Activated naive CD4-positive, alpha-beta T cell treated with anti-CD3 and anti-CD28 coated beads, Interleukin-2, amount 10 ng/mL, durations not matched to agents 7 days and 5 days (primary cell): ENCODE results near the gene OLR1.
"Not testable (repeated sequence)": the region's sequence is repeated elsewhere in the genome, so short reads cannot be mapped to it uniquely, and the experiment has no call there.

Source experiments
- CTCF ChIA-PET: fragments of 350-600 bp; sonication (Branson Sonifier 250); formaldehyde crosslinking; loops from one replicate; lab custom pipeline; 2021; ENCODE audit warnings: antibody characterized with exemption; lab: Charles Lee
- DNase-seq: peaks from one replicate; pipeline ENCODE4 v3.0.0-alpha.2; 2020
- H3K27ac Mint-ChIP-seq: one replicate; pipeline ENCODE4 v1.8.0; 2021; ENCODE audit warnings: mild to moderate bottlenecking, moderate library complexity, mixed read lengths
- H3K27me3 Mint-ChIP-seq: one replicate; pipeline ENCODE4 v1.8.0; 2021; ENCODE audit warnings: mild to moderate bottlenecking, mixed read lengths
- H3K36me3 Mint-ChIP-seq: one replicate; pipeline ENCODE4 v1.8.0; 2021; ENCODE audit warnings: mixed read lengths
- H3K4me1 Mint-ChIP-seq: one replicate; pipeline ENCODE4 v1.8.0; 2021; ENCODE audit warnings: mixed read lengths
- H3K4me3 Mint-ChIP-seq: one replicate; pipeline ENCODE4 v1.8.0; 2021; ENCODE audit warnings: mild to moderate bottlenecking, moderate library complexity, mixed read lengths
- H3K9me3 Mint-ChIP-seq: one replicate; pipeline ENCODE4 v1.8.0; 2021; ENCODE audit warnings: mixed read lengths

Gene OLR1

GRCh38 chr12:10171973-10172728, at the start of gene OLR1:
Gene OLR1, minus strand, starts transcription at chr12:10172132. Its CDS starts 55 bp downstream, at chr12:10172077.
- H3K27me3 Mint-ChIP-seq, result peaks cover 27% of the 10 kb centered on the region
- no peaks in the 10 kb centered on the region for H3K36me3 Mint-ChIP-seq
- CTCF ChIA-PET, result interaction anchor here (2.0 kb wide), 1 partner anchor 19 kb away, joined by 8 read pairs; no protein-coding TSS in a partner anchor
- no peak for DNase-seq
- no peaks in the 10 kb centered on the region for H3K4me1 Mint-ChIP-seq
- no peaks in the 10 kb centered on the region for H3K9me3 Mint-ChIP-seq
- no peak within 1 kb of the TSS for H3K27ac Mint-ChIP-seq
- no peak within 1 kb of the TSS for H3K4me3 Mint-ChIP-seq

GRCh38 chr12:10220398-10221077, 48.6 kb upstream of the OLR1 start:
- Mint-ChIP-seq H3K4me3 (no peak overlapping the region), H3K36me3 (peaks cover 19% of the 10 kb centered on the region), H3K4me1 (peaks cover 16% of the 10 kb centered on the region), H3K27ac (no peak overlapping the region), H3K27me3 (no peaks in the 10 kb centered on the region), H3K9me3 (no peaks in the 10 kb centered on the region)
- CTCF ChIA-PET, result no interaction called here
- DNase-seq, result no peak

GRCh38 chr12:10218021-10218420, 46.1 kb upstream of the OLR1 start:
- Mint-ChIP-seq H3K36me3 (peaks cover 14% of the 10 kb centered on the region), H3K9me3 (no peaks in the 10 kb centered on the region), H3K4me1 (peaks cover 29% of the 10 kb centered on the region), H3K27me3 (peaks cover 8% of the 10 kb centered on the region), H3K27ac (no peak overlapping the region), H3K4me3 (no peak overlapping the region)
- DNase-seq, result no peak
- CTCF ChIA-PET, result no interaction called here

DNA sequence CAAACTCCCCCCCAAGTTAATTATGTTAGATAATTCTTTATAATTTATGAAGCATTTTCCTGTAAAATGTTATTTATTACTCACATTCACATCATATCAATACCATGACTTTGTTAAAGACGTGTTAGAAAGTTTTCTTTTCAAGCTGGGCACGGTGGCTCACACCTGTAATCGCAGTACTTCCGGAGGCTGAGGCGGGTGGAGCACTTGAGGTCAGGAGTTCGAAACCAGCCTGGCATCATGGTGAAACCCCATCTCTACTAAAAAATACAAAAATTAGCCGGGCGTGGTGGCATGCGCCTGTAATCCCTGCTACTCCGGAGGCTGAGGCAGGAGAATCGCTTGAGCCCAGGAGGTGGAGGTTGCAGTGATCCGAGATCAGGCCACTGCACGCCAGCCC, 44.0 kb upstream of the OLR1 start:
- CTCF ChIA-PET, H3K27ac Mint-ChIP-seq, H3K36me3 Mint-ChIP-seq, H3K9me3 Mint-ChIP-seq, H3K4me3 Mint-ChIP-seq, DNase-seq: not testable (repeated sequence)
- peaks cover 11% of the 10 kb centered on the region for H3K27me3 Mint-ChIP-seq
- peaks cover 37% of the 10 kb centered on the region for H3K4me1 Mint-ChIP-seq

DNA sequence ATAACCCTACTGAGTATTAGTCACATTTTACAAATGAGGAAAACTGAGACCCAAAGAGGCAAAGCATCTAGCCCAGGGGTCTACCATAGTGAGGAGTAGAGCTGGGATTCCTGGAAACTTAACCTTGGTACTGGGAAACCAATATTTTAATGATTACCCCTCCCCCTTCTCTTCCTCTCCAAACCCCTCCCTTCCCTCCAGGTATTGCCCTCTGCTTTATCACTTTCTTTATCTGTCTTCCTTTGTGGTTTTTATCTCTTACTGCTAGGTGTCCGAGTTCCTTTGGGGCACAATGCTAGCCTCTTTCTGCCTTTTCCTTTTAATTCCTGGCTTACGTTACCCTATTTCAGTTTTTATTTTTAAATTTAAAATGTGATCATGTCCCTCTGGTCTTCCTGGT, 43.5 kb upstream of the OLR1 start:
- Mint-ChIP-seq H3K27ac (no peak overlapping the region), H3K9me3 (no peaks in the 10 kb centered on the region), H3K4me3 (peak overlapping the region; percentile 15), H3K4me1 (peaks cover 37% of the 10 kb centered on the region), H3K27me3 (peaks cover 11% of the 10 kb centered on the region), H3K36me3 (peaks cover 2% of the 10 kb centered on the region)
- CTCF ChIA-PET, result no interaction called here
- DNase-seq, result no peak

- CTCF ChIA-PET, result no interaction called here
- Mint-ChIP-seq H3K27me3 (peaks cover 15% of the 10 kb centered on the region), H3K36me3 (no peaks in the 10 kb centered on the region), H3K4me3 (peak overlapping the region; percentile 45), H3K27ac (no peak overlapping the region), H3K4me1 (peaks cover 37% of the 10 kb centered on the region), H3K9me3 (no peaks in the 10 kb centered on the region)
- no peak for DNase-seq
These were observed 42.9 kb upstream of the OLR1 start for GRCh38 chr12:10214895-10215267.

GRCh38 chr12:10214136-10214894, 42.4 kb upstream of the OLR1 start:
- CTCF ChIA-PET, result no interaction called here
- DNase-seq, result no peak
- peaks cover 37% of the 10 kb centered on the region for H3K4me1 Mint-ChIP-seq
- no peaks in the 10 kb centered on the region for H3K36me3 Mint-ChIP-seq
- no peaks in the 10 kb centered on the region for H3K9me3 Mint-ChIP-seq
- peak overlapping the region; percentile 93 for H3K27ac Mint-ChIP-seq
- H3K27me3 Mint-ChIP-seq, result peaks cover 15% of the 10 kb centered on the region
- peak overlapping the region; percentile 95 for H3K4me3 Mint-ChIP-seq

GRCh38 chr12:10213168-10214135, 41.5 kb upstream of the OLR1 start:
- DNase-seq, result peak; percentile 72
- CTCF ChIA-PET, result no interaction called here
- peaks cover 15% of the 10 kb centered on the region for H3K27me3 Mint-ChIP-seq
- H3K4me1 Mint-ChIP-seq, result peaks cover 37% of the 10 kb centered on the region
- no peaks in the 10 kb centered on the region for H3K9me3 Mint-ChIP-seq
- peak overlapping the region; percentile 93 for H3K27ac Mint-ChIP-seq
- peak overlapping the region; percentile 95 for H3K4me3 Mint-ChIP-seq
- H3K36me3 Mint-ChIP-seq, result no peaks in the 10 kb centered on the region

DNA sequence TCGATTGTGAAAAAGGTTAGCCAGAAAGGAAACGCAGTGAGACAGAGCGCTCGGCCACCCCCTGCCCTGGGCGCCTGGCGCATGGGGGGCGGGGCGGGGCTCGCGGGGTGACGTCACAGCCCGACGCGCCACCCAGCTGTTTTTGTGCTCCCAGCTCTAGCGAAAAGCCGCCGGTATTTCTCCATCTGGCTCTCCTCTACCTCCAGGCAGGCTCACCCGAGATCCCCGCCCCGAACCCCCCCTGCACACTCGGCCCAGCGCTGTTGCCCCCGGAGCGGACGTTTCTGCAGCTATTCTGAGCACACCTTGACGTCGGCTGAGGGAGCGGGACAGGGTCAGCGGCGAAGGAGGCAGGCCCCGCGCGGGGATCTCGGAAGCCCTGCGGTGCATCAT, 40.8 kb upstream of the OLR1 start, which contains the start of gene GABARAPL1:
GABARAPL1 (plus strand) TSS at position 139 of the 393 bp plus-strand sequence; CDS start at position 392, 253 bp downstream.
- Mint-ChIP-seq H3K4me1 (peaks cover 37% of the 10 kb centered on the region), H3K9me3 (no peaks in the 10 kb centered on the region), H3K27ac (peak within 1 kb of the TSS; percentile 93), H3K36me3 (no peaks in the 10 kb centered on the region), H3K4me3 (peak within 1 kb of the TSS; percentile 95), H3K27me3 (peaks cover 20% of the 10 kb centered on the region)
- CTCF ChIA-PET, result no interaction called here
- DNase-seq, result peak; percentile 81

GRCh38 chr12:10211940-10212738, 40.2 kb upstream of the OLR1 start:
- DNase-seq, result peak; percentile 90
- Mint-ChIP-seq H3K27ac (peak overlapping the region; percentile 93), H3K4me3 (peak overlapping the region; percentile 95), H3K27me3 (peaks cover 24% of the 10 kb centered on the region), H3K36me3 (no peaks in the 10 kb centered on the region), H3K4me1 (peaks cover 37% of the 10 kb centered on the region), H3K9me3 (no peaks in the 10 kb centered on the region)
- CTCF ChIA-PET, result no interaction called here

DNA sequence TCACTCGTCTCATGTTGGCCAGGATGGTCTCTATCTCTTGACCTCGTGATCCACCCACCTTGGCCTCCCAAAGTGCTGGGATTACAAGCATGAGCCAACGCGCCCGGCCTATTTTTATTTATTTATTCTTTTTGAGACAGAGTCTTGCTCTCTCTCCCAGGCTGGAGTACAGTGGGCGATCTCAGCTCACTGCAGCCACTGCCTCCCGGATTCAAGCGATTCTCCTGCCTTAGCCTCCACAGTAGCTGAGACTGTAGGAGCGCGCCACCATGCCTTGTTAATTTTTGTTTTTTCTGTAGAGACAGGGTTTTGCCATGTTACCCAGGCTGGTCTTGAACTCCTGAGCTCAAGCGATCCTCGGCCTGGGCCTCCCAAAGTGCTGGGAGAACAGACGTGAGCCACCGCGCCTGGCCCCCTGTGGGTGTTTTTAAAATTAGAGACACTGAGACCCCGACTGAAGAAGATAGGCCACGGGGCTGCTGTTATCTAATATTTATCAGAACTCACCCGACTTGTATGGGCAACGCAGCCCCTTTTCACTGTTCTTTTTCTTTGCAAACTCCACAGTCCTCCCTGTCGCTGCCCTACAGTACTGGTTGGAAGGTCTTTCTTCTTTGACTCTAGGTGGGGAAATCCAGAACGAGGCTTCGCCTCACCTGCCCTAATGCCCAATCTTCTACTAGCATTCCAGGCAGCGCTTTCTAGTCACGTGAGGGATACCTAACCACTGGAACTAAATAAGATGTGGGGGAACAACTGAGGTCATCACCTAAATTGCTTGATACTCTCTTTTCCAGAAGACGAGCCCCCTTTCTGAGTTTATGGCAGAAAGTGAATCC, 39.4 kb upstream of the OLR1 start:
- no peak overlapping the region for H3K27ac Mint-ChIP-seq
- H3K4me1 Mint-ChIP-seq, result peaks cover 37% of the 10 kb centered on the region
- H3K4me3 Mint-ChIP-seq, result no peak overlapping the region
- no peaks in the 10 kb centered on the region for H3K36me3 Mint-ChIP-seq
- no peak for DNase-seq
- H3K27me3 Mint-ChIP-seq, result peaks cover 29% of the 10 kb centered on the region
- no peaks in the 10 kb centered on the region for H3K9me3 Mint-ChIP-seq
- CTCF ChIA-PET, result no interaction called here

- Mint-ChIP-seq H3K36me3 (no peaks in the 10 kb centered on the region), H3K27me3 (peaks cover 29% of the 10 kb centered on the region), H3K4me3 (no peak overlapping the region), H3K27ac (no peak overlapping the region), H3K9me3 (no peaks in the 10 kb centered on the region), H3K4me1 (peaks cover 27% of the 10 kb centered on the region)
- DNase-seq, result no peak
- CTCF ChIA-PET, result no interaction called here
These were observed 38.3 kb upstream of the OLR1 start for GRCh38 chr12:10210225-10210624.
